NT2/D1 (cell line): ENCODE measurements around the gene FMNL2.

Experiments used
- SUZ12 ChIP-seq: IDR thresholded peaks from 2 replicates; pipeline ENCODE4 v1.6.1; 2011; ENCODE audit not compliant: insufficient read length, insufficient read depth; ENCODE audit errors: extremely low read depth
- YY1 ChIP-seq: IDR thresholded peaks from 2 replicates; pipeline ENCODE4 v1.6.1; 2011; ENCODE audit not compliant: insufficient read length, insufficient read depth

- TF ChIP-seq SUZ12: no peak
- no peak for TF ChIP-seq YY1
Observed at GRCh38 chr2:152499896-152500735, 165.1 kb downstream of the FMNL2 start.
